Measurements from ENCODE around the gene RALGAPB. TPM values are rescaled to one million over a fixed set of nuclear protein-coding genes. Genes with fewer than 3 reads are reported as not detected.

Gene RALGAPB
- polyA plus RNA-seq, 10 donors = 14.7 to 27.5 (median 22.7) TPM

DNA sequence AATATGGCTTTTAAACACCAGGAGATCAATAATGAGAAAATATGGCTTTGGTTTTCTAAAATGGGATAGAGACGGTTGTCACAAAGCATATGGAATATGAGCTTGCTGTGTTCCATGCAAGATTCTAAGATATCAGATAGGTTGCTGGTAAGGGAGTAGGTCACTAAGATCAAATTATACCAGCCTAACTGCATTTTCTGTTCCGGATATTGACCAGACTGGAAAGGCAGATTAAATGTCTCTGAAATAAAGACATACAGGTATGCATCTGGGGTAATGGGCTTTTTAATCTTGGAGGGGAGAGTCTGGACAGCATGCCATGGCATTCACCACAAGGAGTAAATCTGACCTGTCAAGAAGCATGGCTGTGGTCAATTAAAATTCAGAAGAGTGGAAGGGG, 73.1 kb downstream of the RALGAPB start:
- DNase-seq = no peak

DNA sequence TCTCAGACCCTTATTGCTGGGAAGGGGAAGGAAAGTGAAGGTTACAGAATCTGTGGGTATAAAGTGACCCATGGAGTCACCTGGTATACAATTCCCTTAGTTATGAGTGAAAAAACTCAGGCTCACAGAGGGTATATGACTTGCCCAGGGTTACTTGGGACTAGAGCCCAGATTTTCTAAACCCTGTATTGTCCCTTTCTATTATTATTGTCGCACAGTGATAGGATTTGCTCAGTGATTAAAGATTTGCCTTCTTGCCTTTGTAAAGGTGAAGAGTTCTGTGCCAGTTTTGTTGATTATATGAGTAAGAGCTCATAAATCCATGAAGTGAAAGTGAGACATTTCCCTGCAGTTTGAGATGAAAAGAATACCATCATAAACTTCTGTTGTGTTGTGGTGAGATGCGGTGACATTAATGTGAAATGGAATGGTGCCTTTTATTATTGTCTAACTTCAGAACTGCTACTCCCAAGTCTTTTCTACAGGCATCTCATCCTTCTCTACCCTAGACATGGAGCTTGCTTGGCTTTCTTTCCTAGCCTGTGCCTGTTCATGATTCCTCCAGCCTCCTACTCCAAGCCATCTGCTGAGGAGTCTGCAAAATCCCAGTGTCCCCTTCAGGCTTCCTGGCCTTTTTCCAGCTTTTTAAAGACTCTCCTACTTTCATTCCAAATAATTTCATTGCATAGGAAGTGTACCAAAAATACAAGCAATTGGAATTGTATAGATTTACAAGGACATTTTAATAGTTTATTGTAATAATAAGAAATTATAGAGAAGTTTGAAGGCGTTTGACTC, 74.8 kb downstream of the RALGAPB start:
- peak in 2 of 3 donors; percentile 1 to 43 for DNase-seq

DNA sequence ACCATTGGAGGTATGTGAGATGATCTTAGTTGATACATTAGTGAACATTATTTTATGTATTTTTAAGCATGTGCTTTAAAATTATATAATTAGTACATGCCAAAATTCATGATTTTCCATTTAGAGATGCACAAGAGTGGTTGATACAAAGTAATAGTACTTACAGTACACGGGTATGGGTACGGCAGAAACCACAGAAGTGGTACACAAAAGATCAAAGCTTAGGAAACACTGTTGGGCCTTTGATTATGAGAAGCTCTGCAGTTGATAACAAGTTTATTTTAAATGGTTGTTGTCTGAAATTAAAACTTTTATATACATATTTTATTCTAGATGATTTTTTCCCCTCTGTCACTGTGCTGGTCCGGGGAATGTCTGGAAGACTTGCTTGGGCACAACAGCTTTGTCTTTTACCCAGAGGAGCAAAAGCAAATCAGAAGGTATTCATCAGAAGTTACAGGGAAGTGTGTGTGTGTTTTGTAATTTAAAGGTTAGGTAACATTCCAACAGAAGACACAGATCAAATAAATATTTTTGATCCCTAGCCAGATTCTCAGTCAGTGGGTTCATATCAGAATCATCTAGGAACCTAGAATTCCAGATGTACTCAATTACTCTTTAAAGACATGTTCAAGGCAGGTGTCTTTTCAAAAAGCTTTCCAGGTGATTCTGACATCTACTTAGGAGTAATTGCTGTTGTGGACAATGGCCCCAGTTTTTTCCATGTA, 75.9 kb downstream of the RALGAPB start:
- no peak for DNase-seq

DNA sequence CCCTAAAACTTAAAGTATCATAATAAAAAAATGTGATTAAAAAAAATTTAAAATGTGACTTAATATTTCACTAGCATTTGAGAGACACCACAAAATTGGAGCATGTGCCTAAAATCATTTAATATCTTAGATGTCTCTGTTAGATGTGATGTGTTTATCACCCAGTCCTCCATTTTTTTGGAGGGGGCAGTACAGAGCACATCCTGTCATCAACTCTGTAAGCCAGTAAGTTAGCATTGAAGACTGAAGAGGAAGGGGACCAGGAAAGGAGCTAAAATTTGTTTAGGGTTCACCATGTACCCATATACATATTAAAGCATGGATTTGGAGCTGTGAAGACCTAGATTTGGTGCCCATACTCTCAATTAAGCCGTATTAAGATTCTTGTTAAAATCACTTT, 77.6 kb downstream of the RALGAPB start:
- no peak for DNase-seq

DNA sequence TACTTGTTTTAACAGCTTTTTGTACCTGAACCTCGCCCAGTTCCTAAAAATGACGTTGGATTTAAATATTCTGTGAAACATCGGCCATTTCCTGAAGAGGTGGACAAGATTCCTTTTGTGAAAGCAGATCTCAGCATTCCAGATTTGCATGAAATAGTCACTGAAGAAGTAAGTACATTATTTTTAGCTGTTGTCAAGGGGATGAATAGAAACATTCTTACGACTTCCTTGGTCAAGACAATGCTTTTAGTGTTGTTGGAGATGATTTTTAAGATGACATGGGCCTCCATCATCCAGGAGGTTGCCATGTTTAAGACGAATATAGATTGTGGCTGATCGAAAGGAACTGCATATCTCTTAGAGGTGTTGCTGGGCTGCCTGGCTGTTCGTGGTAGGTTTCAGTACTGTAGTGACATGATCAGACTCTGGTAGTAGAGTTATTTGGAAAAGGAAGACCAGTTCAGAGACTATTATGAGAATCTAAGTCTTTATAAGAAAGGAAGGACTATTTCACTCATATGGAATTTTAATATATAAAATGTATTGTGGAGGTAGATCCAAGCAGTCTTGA, 78.5 kb downstream of the RALGAPB start:
- DNase-seq = no peak

DNA sequence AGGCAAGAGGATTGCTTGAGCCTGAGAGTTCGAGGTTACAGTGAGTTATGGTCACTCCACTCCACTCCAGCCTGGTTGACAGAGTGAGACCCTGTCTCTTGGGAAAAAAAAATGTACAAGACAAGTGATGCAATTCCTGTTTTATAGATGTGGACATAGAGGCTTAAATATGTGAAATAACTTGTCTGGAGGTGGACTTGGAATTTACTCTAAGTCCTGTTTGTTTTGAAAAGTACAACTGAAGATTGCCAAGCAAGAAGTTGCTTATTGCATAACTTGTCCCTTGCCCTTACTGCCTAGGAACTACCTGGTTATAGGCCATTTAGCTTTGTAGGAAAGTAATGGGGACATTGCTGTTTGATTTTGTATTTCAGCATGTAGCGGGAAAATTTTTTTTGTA, 82.3 kb downstream of the RALGAPB start:
- no peak for DNase-seq

DNA sequence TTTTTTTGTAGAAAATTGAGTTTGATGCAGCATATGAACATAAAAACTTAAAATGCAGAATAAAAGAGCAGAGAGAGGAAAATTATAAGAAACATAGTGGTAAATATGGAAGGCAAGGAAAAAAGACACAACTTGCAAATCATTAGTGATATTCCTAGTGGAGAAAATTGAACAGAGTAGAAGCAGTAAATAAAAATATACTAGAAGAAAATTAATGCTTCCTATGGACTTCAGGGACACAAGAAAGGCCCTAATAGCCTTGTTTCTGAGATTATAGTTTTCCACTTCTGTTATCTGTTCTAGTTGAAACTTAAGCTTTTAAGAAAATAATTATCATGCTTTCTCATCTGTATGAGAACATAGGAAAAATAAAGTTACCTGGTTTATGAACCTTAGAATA, 82.8 kb downstream of the RALGAPB start:
- DNase-seq = no peak

DNA sequence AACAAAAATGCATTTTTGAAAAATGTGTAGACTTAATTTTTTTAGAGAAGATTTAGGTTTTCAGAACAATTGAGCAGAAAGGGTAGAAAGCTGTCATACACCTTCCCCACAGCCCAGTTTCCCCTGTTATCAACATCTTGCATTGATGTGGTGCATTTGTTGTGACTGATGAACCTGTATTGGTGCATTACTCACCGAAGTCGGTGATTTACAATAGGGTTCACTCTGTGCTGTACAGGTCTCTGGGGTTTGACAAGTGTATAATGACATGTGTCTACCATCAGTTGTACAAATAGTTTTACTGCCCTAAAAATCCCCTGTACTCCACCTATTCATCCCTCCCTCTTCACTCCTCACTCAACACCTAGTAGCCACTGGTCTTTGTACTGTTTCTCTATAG, 84.5 kb downstream of the RALGAPB start:
- DNase-seq = no peak

DNA sequence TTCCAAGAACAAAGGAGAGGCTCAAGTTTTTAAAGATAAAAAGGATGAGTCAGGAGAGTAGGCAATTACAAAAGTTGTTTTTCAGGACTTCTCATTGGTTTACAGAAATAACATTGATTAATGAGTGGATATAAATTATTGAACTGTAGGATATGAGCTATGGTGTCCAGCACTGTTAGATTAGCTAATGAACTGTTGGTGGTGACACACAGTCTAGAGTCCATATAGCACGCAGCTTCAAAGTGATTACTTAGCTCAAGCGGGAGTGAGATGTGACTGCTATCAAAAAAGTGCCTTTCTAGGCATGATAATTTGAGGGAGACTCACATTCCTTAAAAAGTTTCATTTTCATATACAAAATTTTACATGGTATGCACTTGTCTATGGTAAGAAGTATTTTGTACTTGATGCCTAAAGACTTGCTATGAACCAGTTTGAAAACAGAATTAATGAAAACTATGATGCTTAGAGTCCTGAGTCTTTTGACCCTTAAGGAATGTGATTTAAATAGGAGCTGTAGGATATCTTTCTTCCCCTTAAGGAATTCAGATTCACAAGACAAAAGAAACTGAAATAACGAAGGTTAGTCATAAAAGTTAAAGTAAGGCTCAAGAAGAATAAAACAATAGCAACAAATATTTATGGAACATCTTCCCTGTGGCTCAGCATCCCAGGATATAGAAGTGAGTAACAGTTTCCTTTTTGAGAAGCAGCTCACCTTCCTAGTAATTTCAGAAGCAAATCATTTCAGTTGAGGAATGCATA, 86.1 kb downstream of the RALGAPB start:
- no peak for DNase-seq

DNA sequence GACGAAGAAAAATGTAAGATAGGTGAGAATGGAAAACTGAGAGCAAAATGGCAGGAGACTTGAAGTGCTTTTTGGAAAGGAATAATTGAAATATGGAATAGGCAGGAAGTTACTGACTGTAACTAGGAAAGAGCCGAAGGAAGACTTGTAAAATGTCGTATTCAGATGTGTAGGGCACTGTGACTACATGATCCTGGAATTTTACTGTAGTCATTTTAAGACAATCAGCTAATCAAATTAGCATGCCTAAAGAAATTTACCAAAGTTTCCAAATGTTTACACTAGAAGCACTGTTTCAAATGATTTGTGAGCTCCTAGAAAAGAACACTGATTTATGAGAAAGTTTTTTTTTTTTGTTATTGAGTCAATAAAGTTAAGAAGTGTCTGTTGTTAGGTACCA, 87.1 kb downstream of the RALGAPB start:
- no peak for DNase-seq

DNA sequence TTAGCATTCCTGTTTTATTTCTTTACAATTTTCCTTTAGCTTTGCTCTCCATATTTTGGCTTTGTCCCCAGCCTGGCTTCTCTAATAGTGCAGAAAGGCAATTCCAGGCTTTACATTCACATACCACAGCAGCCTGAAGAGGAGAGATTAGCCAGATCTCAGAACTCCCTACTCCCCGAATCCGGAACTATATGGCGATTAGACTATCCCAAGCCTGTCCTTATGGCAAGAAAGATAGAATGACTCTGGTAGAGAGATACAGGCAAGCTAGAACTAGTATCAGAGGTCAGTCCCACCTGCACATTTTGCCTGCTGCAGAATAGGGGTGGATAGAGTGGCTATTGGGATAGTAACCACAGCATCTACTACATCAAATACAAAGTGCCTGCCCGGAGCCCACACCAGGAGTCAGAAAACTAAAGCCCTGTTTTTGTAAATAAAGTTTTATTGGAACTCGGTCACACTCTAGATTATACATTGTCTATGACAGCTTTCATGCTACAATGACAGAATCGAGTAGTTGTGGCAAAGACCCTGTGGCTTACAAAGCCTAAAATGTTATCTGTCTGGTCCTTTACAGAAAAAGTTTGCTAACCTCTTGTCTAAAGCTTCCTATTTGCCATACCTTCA, 91.3 kb downstream of the RALGAPB start:
- DNase-seq = no peak

DNA sequence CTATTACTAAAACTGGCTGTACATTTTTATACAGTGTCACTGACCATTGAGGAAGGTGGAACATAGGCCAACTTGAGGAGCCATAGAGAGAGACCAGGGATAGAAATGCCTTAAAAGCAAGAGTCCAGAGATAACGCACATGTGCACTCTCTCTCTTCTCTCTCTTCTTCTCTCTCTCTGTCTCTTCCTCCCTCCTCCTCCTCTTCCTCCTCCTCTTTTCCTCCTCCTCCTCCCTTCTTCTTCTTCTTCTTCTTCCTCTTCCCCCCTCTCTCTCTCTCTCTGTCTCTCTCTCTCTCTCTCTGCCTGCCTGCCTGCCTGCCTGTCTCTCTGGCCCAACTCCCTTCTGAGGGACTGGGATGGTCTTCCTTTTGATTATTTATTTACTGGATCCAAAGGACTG, 92.0 kb downstream of the RALGAPB start:
- no peak for DNase-seq

DNA sequence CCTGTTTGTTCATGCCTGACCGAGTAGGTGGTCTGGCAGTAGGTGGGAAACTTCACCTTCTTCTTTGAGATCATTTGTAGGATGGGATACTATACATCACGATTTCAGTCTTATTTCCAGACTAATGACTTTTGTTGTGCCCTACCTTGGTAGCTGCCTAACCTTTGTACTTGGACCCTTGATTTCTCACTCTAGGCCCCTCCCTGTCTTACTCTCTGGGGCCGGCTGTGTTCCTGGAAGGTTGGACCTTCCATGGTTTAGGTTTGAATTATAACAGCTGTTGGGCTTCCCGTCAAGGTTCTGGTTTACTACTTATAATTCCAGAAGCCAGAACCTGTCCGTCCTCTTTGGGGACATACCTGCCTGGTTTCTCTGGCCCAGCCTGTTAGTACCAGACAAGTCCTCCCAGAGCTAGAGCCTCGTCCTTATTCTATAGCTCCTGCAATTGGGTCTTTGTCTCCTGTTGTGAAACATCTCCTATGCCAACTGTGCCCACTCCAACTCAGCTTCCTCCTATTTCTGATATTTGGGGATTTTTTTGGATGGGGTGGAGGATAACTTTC, 93.5 kb downstream of the RALGAPB start:
- DNase-seq = no peak

DNA sequence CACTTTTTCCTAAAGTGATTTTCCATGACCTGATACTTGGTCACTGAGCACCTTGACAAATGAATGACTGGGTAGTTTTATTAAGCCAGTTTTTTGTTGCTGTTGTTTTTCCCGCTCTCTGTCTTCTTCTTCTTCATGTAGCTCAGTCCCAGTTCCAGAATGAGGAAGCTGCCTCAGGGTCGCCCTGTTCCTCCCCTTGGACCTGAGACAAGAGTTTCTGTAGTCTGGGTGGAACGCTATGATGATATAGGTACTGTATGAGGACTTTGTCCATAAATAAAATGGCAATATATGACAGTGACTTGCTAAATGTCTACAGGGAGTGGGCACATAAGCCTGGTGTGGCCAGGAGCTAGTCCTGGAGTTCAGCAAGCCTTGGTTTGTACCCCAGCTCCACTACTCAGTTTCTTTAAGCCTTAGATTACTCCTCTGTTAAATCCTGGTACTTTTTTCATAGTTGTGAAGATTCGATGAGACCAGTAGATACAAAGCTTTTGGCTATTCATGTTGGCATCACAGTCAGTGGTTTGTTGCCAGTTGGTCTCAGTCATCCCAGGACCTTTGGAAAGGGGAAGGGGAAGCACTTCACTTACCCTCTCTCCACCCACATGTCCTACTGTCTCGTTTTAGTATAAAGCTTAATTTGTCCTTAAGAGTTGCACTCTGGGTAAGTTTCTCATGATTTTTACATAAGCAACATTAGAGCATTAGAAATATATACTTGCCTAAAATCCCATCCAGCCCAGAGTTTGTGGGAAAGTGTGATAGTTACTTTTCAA, 97.3 kb downstream of the RALGAPB start:
- no peak for DNase-seq

DNA sequence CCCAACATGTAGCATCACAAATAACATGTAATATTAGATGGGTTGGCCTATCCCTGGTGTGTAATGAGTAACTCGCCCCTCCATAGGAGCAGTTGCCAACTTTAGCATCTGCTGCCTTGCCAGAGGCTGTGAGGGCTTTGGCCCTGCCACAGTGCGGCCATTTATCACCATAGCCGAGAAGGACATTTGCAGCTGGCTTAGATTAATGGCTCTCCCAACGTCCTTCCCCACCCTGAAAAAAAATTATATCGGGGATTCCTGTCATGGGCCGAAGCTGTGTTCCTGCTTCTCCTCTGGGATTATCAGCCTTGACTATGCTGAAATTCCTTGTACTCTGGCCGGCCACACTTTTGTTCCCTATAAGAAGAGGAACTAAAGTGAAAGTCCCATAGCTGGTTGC, 100.8 kb downstream of the RALGAPB start:
- peak; percentile 56 to 87 (median 57) for DNase-seq

DNA sequence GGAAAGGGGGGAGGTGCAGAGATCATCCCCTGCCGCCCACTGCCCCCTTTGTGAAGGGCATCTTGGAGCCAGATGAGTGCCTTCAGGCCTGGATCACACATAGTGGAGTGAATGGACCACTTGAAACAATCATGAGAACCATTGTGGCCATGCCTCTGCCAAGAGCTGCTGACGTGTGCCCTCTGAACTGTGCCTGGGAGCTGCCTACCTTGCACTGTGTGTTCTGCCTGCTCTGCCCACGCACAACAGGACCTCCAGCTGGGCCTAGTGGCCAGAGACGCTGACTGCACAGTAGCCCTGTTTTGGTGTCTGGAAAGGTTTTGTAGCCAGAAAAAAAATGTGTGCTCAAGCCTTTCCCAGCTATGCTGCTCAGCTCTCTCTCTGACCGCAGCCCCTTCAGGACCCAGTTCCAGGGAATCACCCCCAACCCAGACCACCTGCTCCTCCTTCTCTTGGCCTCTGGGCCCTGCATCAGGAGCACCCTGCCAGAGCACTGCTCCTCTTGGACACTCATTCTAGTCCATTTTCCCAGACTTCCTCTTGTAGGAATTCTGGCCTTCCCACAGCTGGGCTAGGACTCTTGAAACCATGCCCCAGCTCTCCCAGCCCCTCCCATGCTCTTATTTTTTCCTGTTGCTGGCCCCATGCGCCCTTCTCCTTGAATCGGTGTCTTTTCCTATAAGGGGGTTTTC, 106.7 kb downstream of the RALGAPB start:
- DNase-seq = peak in 2 of 3 donors; percentile 53 to 79

DNA sequence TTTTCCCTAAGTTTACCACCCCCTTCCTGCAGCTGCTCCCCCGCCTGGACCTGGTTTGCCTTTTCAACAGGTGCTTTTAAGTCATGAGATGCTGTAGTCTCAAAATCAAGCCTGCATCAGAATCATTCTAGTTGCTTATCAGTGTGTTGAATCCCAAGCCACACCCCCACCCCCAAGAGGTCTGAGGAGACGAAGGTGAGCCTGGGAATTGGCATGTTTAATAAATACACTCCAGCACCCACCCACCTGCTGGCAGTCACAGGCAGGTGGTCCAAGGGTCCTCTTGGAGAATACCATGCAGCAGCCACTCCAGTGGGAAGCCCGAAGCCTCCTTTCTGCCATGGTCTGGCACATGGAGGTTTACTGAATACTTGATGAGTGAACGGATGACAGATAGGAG, 107.3 kb downstream of the RALGAPB start:
- DNase-seq = no peak

DNA sequence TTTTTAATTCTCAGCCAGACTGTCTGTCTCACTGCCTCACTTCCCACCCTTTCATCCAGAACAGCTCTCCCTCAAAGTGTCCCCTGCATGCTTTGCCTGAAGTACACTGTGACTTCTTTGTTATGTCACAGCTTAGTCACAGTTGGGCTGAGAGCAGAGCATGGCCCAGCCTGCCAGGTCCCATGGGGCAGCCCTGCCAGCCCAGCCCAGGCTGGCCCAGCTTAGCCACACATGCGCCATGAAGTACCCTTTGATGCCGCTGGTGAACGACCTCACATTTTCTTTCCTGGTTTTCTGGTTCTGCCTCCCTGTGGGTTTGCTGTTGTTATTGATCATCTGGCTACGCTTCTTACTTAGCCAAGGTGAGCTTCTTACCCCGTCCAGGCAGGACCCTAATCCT, 108.4 kb downstream of the RALGAPB start, which contains the start of gene ADIG:
ADIG (plus strand) TSS at position 185 of the 400 bp plus-strand sequence; CDS start at position 239, 54 bp downstream.
- DNase-seq = peak in 2 of 3 donors; percentile 11 to 30

DNA sequence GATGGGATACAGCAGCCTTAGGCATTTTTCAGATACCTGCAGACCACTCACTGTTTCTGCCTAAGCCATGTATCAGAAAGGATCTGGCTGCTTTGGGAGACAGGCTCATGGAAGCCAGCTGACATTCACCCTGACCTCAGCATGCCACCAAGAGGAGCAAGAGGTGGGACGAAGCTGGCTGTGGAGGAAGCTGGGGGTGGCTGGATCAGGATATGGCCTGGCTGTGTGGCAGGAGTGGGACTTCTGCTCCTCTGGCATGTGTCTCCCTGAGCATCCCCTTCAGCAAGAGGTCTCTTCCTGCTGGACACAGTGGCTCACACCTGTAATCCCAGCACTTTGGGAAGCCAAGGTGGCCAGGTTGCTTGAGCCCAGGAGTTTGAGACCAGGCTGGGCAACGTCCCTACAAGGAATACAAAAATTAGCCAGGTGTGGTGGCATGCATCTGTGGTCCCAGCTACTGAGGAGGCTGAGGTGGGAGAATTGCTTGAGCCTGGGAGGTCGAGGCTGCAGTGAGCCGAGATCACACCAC, 109.3 kb downstream of the RALGAPB start:
- no peak for DNase-seq

DNA sequence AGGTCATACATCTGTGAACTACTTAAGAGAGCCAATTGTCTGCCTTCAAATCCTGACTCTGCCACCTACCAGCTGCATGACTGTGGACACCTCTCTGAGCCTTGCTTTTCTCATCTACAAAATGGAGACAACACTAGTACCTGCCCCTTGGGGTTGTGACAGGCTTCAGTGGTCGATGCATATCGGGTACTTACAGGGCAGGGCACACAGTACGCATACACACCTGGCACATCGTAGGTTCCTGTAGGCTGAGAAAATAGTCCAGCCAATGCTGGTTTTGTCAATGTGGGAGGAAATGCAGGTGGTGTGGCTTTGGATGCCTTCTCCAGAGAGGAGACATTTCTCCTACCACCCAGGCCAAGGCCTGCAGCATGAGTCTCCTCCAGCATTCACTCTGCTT, 110.7 kb downstream of the RALGAPB start:
- no peak for DNase-seq
